Bronchial epithelial cell (primary cell): ENCODE data around the gene TMEM238L. TPM values are rescaled to one million over a fixed set of nuclear protein-coding genes. Genes with fewer than 3 reads are reported as not detected.

Experiments used
- DNase-seq: peaks from one replicate; pipeline ENCODE4 v3.0.0-alpha.2; 2010; ENCODE audit warnings: low read depth
- FAIRE-seq: peaks from 2 replicates; lab custom pipeline; 2011; peaks lifted over from hg19 to GRCh38; lab: Jason Lieb, UNC
- H3K27me3 ChIP-seq: 2 replicates; pipeline ENCODE4 v1.5.1; 2011; ENCODE audit warnings: low read length; ENCODE audit not compliant: control insufficient read depth, insufficient read depth
- H3K36me3 ChIP-seq: 2 replicates; pipeline ENCODE4 v1.5.1; 2011; ENCODE audit warnings: low read length; ENCODE audit not compliant: control insufficient read depth, insufficient read depth
- H3K4me3 ChIP-seq: 2 replicates; pipeline ENCODE4 v1.5.1; 2011; ENCODE audit warnings: mild to moderate bottlenecking, low read depth, low read length, control low read depth
- CTCF ChIP-seq: IDR thresholded peaks from 2 replicates; pipeline ENCODE4 v1.5.1; 2011; ENCODE audit warnings: mild to moderate bottlenecking, moderate library complexity, low read length, control low read depth, inconsistent platforms; ENCODE audit not compliant: insufficient read depth, severe bottlenecking
- total RNA-seq: library from RNA; depleted of rRNA; stranded (reverse); fragments of >200 nt; gene quantifications from 2 replicates; pipeline ENCODE4 v1.2.1, GENCODE V29; 2014

Gene TMEM238L
- total RNA-seq, 1 donor from 2014 or later = not detected

- DNase-seq (no peak), FAIRE-seq (no peak)
- Histone ChIP-seq H3K4me3 (no peak overlapping the region), H3K36me3 (no peaks in the 10 kb centered on the region), H3K27me3 (no peaks in the 10 kb centered on the region)
- peak; percentile 55 for TF ChIP-seq CTCF
Observed at GRCh38 chr17:10772425-10773380, 31.2 kb downstream of the TMEM238L start.

- FAIRE-seq (no peak), DNase-seq (no peak)
- no peak for TF ChIP-seq CTCF
- Histone ChIP-seq H3K27me3 (no peaks in the 10 kb centered on the region), H3K4me3 (no peak overlapping the region), H3K36me3 (no peaks in the 10 kb centered on the region)
Observed at GRCh38 chr17:10771148-10771547, 32.8 kb downstream of the TMEM238L start.

- H3K4me3 ChIP-seq = no peak overlapping the region
- no peak for TF ChIP-seq CTCF
- FAIRE-seq (no peak), DNase-seq (no peak)
- no peaks in the 10 kb centered on the region for H3K36me3 ChIP-seq
- no peaks in the 10 kb centered on the region for H3K27me3 ChIP-seq
Observed at GRCh38 chr17:10769840-10770239, 34.1 kb downstream of the TMEM238L start.

- FAIRE-seq = no peak
- Histone ChIP-seq H3K4me3 (no peak overlapping the region), H3K36me3 (no peaks in the 10 kb centered on the region), H3K27me3 (no peaks in the 10 kb centered on the region)
- DNase-seq = no peak
- TF ChIP-seq CTCF = no peak
Observed at GRCh38 chr17:10768750-10769251, 35.1 kb downstream of the TMEM238L start.

- TF ChIP-seq CTCF = no peak
- no peaks in the 10 kb centered on the region for H3K36me3 ChIP-seq
- no peak overlapping the region for H3K4me3 ChIP-seq
- no peaks in the 10 kb centered on the region for H3K27me3 ChIP-seq
- DNase-seq (no peak), FAIRE-seq (no peak)
Observed at GRCh38 chr17:10767232-10767631, 36.7 kb downstream of the TMEM238L start.

- DNase-seq (no peak), FAIRE-seq (no peak)
- TF ChIP-seq CTCF = no peak
- Histone ChIP-seq H3K27me3 (no peaks in the 10 kb centered on the region), H3K4me3 (no peak overlapping the region), H3K36me3 (no peaks in the 10 kb centered on the region)
Observed at GRCh38 chr17:10762037-10762436, 41.9 kb downstream of the TMEM238L start.
